NCI-H82 treated with DMSO at 0.1 percent for 48 hours (cell line): ENCODE results near the gene HSP90AA1.
"Not testable (repeated sequence)": the region's sequence is repeated elsewhere in the genome, so short reads cannot be mapped to it uniquely, and the experiment has no call there.

ENCODE experiments used
- DNase-seq: peaks from one replicate; lab custom pipeline; 2025; ENCODE audit not compliant: unreplicated experiment; lab: John Stamatoyannopoulos, UW

The HSP90AA1 gene

DNA sequence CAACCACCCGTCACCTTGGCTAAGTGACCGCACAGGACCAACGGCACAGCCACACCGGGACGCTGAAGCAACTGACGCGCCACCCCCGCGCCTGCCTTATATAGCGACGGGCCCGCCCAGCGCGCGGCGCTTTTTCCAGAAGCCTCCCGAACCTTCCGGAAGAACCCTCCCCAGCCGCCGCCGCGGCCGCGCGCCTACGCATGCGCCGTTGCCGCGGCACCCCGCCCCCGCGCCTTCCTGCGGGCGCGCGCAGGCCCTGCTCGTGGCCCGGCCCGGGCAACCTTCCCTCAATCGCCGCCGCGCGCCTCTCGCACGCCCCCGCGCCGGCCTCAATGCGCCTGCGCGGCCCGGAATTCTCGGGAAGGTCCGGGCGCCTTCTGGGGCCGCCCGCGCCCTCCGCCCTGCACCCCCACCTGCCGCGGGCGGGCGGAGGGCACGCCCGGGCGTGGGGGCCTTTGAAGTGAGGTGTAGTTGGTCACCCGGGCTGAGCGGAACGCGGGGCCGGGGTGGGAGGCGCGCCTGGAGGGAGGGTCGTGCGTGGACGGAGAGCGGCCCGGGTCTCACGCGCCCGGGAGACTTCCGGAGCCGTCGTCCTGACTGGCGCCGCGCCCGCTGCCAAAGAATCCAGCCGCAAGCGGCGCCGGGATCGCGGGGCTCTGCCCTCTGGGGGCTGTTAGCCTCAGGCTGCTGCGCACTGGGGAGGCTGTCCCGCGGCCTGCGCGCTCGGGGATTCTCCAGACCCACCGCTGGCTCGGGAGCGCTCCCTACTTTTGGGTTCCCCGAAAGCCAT, at the start of gene HSP90AA1:
HSP90AA1 (minus strand) TSS at position 73 of the 790 bp plus-strand sequence. CDS start 666 bp downstream, outside the sequence.
- DNase-seq, result peak; percentile 61

DNA sequence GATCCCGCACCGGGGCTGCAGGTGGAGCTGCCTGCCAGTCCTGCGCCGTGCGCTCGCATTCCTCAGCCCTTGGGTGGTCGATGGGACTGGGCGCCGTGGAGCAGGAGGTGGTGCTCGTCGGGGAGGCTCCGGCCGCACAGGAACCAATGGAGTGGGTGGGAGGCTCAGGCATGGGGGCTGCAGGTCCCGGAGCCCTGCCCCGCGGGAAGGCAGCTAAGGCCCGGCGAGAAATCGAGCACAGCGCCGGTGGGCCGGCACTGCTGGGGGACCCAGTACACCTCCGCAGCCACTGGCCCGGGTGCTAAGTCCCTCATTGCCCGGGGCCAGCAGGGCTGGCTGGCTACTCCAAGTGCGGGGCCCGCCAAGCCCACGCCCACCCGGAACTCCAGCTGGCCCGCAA, 48.6 kb upstream of the HSP90AA1 start:
- DNase-seq, result not testable (repeated sequence)

DNA sequence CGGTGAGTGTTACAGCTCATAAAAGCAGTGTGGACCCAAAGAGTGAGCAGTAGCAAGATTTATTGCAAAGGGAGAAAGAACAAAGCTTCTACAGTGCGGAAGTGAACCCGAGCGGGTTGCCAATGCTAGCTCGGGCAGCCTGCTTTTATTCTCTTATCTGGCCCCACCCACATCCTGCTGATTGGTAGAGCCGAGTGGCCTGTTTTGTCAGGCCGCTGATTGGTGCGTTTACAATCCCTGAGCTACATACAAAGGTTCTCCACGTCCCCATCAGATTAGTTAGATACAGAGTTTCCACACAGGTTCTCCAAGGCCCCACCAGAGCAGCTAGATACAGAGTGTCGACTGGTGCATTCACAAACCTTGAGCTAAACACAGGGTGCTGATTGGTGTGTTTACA, 47.9 kb upstream of the HSP90AA1 start:
- not testable (repeated sequence) for DNase-seq

DNA sequence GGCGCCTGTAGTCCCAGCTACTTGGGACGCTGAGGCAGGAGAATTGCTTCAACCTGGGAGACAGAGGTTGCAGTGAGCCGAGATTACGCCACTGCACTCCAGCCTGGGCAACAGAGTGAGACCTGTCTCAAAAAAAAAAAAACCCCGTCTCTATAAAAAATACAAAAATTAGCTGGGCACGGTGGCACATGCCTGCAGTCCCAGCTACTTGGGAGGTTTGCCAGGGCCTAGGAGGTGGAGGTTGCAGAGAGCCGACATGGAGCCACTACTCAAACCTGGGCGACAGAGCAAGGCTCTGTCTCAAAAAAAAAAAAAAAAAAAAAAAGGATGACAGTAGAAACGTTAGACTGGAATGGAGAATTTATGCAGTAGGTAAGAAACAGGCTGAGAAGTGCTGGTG, 47.2 kb upstream of the HSP90AA1 start:
- not testable (repeated sequence) for DNase-seq

DNA sequence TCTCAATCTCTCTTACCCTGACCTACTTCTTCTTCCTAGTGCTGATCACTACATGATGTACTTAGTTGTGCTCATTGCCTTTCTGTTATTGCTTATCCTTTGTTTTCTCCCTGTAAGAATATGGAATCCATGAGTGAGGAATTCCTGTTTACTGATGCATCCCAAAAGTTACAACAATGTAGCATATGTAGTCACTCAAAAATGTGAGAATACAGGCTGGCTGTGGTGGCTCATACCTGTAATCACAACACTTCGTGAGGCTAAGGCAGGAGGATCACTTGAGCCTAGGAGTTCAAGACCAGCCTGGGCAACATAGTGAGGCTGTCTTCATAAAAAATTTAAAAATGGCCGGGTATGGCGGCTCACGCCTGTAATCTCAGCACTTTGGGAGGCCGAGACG, 44.9 kb upstream of the HSP90AA1 start:
- no peak for DNase-seq

DNA sequence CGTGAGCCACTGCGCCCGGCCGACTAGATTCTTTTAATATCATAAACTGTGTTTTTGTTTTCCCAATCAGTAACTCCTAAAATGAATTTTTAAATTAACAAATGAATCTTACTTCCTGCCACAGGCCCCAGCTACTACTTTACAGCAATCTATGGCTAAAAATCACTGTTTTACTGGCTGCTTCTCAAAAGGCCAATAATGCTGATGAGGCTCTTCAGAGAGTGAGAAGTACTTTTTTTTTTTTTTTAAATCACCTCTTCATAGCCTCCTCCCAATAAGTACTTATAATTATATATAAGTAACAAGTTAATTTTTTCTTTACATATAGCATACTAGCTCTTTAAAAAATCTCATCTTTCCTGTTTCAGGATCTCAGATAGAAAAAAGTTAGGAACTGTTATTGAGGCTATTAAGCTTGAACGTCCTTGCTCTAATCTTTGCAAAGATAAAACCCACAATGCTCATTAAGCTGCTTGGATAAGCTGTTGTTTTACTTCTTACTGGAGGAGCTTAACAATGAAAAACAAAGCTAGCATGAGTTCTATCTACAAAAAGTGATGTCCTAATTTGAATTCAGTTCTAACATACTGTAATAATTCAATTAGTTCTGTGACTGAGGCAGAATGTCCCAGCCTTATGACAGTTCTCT, 40.1 kb upstream of the HSP90AA1 start:
- peak; percentile 61 for DNase-seq

DNA sequence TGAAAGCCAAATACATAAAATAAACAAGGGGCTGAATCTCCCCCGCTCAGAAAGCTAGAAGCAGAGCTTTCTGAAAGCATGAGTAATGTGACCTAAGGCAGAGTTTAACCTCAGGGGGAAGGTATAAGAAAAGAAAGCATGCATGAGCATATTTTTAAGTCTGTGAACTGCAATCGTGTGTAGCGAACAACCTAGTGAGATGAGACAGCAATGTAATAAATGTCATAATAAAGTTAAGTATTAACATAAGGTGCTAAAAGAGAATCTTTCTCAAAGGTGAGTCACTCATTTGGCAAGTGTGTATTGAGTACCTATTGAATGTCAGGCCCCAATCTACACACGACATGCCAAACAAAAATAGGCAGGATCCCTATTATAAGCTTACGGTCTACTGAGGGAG, 38.7 kb upstream of the HSP90AA1 start:
- no peak for DNase-seq

DNA sequence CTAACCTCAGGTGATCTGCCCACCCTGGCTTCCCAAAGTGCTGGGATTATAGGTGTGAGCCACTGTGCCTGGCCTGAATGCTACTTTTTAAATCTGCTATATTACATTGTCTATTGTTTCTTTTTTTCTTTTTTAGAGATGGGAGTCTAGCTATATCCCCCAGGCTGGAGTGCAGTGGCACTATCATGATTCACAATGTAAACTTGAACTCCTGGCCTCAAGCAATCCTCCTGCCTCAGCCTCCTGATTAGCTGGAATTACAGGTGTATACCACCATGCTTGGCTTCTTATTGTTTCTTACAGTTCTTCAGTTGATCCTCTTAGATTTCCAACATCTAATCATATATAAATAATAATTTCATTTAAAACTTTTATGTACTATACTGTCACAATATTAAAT, 37.6 kb upstream of the HSP90AA1 start:
- DNase-seq, result no peak

DNA sequence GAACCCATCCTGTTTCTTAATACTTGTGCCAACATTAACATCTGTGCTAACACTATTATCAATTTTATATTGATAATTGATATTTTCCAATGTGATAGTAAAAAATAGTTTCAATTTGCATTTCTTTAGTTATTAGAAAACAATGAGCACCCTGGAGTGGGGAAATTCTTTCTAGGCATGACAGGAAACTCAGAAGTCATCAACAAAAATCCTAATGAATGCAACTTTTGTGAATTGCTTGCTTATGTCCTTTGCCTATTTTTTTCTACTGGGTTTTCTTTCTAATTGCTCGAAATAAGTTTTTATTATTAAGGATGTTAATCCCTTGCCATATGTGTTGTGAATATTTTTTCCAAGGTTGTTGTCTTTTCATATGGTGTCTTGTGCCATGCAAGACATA, 34.7 kb upstream of the HSP90AA1 start:
- DNase-seq, result no peak

DNA sequence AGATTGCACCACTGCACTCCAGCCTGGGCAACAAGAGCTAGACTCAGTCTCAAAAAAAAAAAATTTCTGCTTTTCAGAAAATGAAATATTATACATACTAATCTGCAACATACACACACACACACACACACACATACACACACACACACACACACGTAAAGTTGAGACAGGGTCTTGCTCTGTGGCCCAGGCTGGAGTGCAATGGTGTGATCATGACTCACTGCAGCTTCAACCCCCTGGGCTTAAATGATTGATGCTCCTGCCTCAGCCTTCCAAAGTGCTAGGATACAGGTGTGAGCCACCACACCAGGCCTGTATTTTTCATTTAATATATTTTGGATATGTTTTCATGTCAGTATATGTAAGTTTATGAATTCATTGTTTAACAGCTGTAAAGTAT, 34.0 kb upstream of the HSP90AA1 start:
- DNase-seq, result no peak

DNA sequence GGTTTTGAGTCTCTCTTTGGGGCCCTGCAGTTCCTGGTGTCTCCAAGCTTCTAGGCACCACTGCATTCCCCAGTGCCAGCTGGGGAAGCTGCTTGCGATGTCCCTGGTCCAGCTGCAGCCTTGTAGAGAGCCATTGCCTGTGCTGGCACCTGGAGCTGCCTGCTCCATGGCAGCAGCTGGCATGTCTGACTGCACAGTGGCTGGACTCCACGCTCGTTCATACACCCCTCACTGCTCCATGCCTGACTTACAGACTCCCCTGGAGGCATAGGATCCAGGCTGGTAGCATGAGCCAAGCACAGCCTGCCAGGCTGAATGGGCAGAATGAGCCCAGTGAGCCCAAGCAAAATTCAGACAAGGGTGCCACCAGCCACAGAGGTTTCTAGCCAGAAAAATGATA, 31.0 kb upstream of the HSP90AA1 start:
- DNase-seq, result no peak

DNA sequence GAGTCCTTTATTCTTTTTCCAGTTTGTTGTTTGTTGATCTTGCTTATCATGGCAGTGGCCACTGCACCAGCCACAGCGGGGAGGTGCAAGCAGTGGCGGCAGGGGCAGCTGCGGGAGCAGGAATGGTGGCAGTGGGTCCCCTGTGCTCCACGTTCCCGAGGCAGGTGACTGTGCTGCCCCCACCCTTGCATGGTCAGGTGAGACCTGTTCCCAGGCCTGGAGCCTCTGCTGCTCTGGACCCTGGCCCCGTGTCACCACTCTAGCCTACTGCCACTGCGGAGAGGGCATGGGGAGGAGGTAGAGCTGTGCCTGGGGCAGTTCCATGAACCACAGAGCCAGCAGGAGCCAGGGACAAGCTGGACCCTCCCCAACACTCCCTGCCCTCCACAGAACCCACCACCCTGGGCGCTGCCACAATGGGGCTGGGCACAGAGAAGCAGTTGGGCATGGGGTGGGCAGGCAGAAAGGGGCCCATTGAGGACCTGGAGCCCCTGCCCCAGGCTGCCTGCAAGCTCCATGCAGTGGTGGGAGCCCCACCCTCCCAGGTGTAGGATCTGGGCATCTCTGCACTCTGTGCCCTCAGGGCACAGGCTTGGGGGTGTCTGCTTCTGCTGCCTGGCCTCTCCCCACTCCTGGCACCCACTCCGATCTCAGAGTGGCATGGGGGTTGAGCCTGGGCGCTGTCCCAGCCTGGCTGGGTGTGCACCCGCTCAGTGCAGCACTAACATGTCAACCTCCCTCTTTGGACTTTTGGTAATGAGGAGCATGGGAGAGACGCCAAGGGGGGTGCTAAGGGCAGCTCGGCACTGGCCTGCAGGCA, 29.7 kb upstream of the HSP90AA1 start:
- DNase-seq, result no peak

DNA sequence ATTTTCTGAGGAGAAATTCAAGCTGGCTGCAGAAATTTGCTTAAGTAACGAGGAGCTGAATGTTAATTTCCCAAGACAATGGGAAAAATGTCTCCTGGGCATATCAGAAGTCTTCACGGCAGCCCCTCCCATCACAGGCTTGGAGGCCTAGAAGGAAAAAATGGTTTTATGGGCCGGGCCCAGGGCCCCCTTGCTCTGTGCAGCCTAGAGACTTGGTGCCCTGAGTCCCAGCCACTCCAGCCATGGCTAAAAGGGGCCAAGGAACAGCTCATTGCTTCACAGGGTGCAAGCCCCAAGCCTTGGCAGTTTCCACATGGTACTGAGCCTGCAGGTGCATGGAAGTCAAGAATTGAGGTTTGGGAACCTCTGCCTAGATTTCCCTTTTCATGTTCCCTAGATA, 24.3 kb upstream of the HSP90AA1 start:
- DNase-seq, result no peak

DNA sequence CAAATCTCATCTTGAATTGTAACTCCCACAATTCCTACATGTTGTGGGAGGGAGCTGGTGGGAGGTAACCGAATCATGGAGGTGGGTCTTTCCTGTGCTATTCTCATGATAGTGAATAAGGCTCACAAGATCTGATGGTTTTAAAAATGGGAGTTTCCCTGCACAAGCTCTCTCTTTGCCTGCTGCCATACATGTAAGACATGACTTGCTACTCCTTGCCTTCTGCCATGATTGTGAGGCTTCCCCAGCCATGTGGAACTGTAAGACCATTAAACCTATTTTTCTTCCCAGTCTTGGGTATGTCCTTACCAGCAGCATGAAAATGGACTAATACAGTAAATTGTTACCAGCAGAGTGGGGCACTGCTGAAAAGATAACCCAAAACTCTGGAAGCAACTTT, 22.5 kb upstream of the HSP90AA1 start:
- not testable (repeated sequence) for DNase-seq

DNA sequence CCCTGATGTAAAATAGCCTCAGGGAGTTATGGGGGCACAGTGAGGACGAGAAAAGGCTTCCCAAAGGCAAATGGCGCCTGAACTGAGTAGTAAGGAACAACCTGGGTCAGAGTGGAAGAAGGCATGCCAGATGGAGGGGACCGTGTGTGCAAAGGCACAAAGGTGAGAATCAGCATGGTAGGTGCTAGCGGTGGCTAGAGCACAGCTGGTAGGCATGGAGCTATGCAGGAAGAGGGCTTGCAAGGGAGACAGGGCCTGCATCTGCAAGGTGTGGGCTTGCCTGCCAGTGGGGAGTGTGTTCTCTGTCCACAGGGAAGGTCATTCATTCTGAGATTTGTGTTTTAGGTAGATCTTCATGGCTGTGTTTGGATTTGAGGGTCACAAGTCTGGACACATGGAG, 18.5 kb upstream of the HSP90AA1 start:
- no peak for DNase-seq

DNA sequence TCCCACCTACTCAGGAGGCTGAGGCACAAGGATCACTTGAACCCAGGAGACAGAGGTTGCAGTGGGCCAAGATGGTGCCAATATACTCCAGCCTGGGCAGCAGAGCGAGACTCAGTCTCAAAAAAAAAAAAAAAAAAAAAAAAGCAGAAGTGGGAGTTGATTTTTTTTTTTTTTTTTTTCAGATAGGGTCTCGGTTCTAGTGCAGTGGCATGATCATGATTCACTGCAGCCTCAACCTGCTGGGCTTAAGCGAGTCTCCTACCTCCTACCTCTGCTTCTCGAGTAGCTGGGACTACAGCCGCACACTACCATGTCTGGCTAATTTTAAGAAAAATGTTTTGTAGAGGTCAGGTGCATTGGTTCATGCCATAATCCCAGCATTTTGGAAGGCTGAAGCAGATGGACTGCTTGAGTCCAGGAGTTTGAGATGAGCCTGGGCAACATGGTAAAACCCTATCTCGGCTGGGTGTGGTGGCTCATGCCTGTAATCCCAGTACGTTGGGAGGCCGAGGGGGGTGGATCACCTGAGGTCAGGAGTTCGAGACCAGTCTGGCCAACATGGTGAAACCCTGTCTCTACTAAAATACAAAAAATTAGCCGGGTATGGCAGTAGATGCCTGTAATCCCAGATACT, 16.3 kb upstream of the HSP90AA1 start:
- DNase-seq, result no peak

DNA sequence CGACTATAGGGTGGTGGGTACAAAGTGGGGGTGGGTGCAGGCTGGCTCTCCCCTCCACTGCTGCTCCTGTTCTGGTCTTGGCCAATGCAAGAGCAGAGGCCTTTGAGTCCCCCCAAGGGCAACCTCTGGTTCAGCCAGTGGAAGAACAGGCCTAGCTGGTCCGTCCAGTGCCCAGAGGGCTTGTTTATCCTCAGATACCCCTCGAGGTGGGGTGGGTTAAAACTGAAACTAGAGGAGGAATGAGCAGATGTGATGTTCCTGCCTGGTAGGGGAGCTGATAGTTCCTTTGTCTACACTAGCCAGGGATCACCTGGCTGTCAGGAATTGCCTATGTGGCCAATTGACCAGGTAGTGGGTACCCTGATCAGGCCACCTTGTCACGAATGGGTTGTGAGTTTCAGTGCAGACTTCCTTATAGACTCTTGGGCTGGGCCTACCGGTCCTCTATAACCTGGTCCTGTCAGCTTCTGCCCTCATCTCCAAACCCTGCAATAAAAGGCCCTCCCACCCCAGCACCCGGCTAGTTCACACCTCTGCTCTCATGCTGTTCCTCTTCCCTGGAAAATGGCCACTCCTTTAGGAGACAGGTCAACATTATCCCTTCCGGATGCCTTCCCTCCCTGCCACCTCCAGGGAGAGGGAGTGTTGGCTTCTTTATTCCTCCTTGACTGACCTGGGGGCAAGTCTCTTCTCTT, 10.7 kb upstream of the HSP90AA1 start:
- DNase-seq, result no peak

DNA sequence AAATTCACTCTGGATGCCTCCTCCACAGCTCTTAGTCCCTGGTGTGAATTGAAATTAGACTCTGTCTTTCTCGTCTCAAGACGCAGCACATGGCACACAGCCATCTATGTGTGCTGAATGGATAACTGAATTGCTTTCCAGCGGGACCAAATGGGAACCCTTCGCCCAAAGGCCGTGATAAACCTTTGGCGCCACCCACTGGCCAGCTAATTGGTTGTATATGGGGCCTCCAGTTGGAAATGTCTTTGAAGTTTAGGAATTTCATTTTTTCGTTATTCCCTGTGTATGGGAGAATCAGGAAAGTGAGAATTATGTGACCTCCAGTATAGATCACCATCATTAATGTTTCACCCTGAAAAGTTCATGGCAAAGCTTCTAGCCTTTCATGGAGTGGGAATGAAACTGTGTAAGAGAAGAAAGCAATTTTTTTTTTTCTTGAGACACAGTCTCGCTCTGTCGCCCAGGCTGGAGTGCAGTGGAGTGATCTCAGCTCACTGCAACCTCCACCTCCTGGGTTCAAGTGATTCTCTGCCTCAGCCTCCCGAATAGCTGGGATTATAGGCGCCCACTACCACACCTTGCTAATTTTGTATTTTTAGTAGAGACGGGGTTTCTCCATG, 9.8 kb upstream of the HSP90AA1 start:
- peak; percentile 21 for DNase-seq

DNA sequence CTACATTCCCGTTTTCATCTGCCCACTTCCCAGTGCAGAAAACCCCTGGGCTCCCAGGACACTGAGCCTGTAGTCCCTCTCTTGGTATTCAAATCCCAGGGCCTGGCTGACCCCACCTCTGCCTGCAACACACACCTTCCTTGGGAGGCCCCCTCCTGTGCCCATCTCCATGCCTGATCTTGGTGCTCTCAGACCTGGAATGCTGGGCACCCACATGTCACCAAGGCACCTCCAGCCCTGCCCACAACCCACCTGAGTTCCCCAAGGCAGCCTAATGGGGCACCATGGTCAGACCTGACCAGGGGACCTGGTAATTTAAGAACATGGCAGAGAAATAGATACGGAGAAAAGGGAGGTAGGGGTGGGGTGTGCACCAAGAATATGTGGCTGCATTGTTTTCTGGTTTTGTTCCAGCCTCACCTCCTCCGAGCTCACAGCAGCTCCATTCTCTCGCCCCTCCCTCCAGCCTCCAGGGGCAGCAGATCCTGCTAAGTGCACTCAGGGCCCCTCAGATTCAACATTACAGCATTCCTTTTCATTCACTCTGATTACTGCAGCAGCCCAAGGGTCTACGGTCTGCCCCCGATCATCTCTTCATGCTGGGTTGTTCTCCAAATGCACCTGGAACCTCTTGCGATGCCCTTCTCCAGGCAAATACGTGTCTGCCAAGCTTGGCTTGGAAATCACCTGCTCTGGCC, 9.2 kb upstream of the HSP90AA1 start:
- no peak for DNase-seq
